ENCODE data around the gene JAKMIP2.
"Not testable (repeated sequence)": the region's sequence is repeated elsewhere in the genome, so short reads cannot be mapped to it uniquely, and the experiment has no call there.

Gene JAKMIP2

DNA sequence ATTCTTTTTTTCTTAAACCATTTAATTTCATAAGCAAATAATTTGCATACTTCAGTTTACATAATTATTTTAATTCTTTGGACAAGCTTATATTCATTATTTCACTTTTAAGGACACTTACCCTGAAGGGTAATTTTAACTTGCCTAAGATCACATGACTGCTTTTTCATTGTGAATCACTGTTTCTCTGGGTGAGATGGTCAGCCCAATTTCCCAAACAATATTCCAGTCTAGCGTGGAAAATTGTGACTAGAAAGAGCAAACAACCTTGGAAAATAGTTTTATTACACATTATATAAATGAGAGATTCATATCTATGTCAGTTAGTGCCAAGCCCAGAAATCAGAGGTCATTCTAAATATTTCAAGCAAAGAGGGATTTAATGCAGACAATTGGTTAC, 21.4 kb upstream of the JAKMIP2 start:
- Histone ChIP-seq H3K4me3 (ENCODE audit: low read length) (peak overlapping the region; percentile 71), H3K36me3 (ENCODE audit: control insufficient read depth, low read length) (no peaks in the 10 kb centered on the region), H3K27ac (ENCODE audit: low read depth, low read length) (peak overlapping the region; percentile 93), H3K79me2 (ENCODE audit: control insufficient read depth, low read length) (no peaks in the 10 kb centered on the region), H3F3A (ENCODE audit: control insufficient read depth, insufficient read depth) (peaks cover 9% of the 10 kb centered on the region), H3K9me2 (replicated peaks; ENCODE audit: control insufficient read depth, low read length) (no peaks in the 10 kb centered on the region), H4K20me1 (ENCODE audit: control insufficient read depth, insufficient read depth, low read depth, low read length) (no peaks in the 10 kb centered on the region), H3K4me2 (ENCODE audit: low read length) (peak overlapping the region; percentile 91), H3K9me3 (ENCODE audit: control insufficient read depth, insufficient read depth, low read length) (no peaks in the 10 kb centered on the region), H3K4me1 (ENCODE audit: control insufficient read depth, low read length) (peaks cover 47% of the 10 kb centered on the region), H3K27me3 (ENCODE audit: control insufficient read depth, low read length) (no peaks in the 10 kb centered on the region)
- TF ChIP-seq EZH2phosphoT487 (IDR thresholded peaks at IDR 0.05; ENCODE audit: borderline replicate concordance, low read length) = no peak
- TF ChIP-seq CTCF (IDR thresholded peaks at IDR 0.05; ENCODE audit: low read depth, low read length, poor library complexity, severe bottlenecking) = no peak

- H3K36me3 ChIP-seq (ENCODE audit: control insufficient read depth, low read length); H3K9me3 ChIP-seq (ENCODE audit: control insufficient read depth, insufficient read depth, low read length); H3K79me2 ChIP-seq (ENCODE audit: control insufficient read depth, low read length); H3K9me2 ChIP-seq (replicated peaks; ENCODE audit: control insufficient read depth, low read length); H3K27ac ChIP-seq (ENCODE audit: low read depth, low read length); H4K20me1 ChIP-seq (ENCODE audit: control insufficient read depth, insufficient read depth, low read depth, low read length); H3F3A ChIP-seq (ENCODE audit: control insufficient read depth, insufficient read depth); H3K27me3 ChIP-seq (ENCODE audit: control insufficient read depth, low read length); H3K4me2 ChIP-seq (ENCODE audit: low read length); H3K4me3 ChIP-seq (ENCODE audit: low read length): not testable (repeated sequence)
- peaks cover 47% of the 10 kb centered on the region for H3K4me1 ChIP-seq (ENCODE audit: control insufficient read depth, low read length)
These were observed 20.6 kb upstream of the JAKMIP2 start for GRCh38 chr5:147803161-147803560.

GRCh38 chr5:147801461-147801860, 18.9 kb upstream of the JAKMIP2 start:
- Histone ChIP-seq H3K4me2 (ENCODE audit: low read length) (no peak overlapping the region), H3K27me3 (ENCODE audit: control insufficient read depth, low read length) (no peaks in the 10 kb centered on the region), H3K36me3 (ENCODE audit: control insufficient read depth, low read length) (no peaks in the 10 kb centered on the region), H3K4me3 (ENCODE audit: low read length) (no peak overlapping the region), H3K27ac (ENCODE audit: low read depth, low read length) (no peak overlapping the region), H3K9me2 (replicated peaks; ENCODE audit: control insufficient read depth, low read length) (no peaks in the 10 kb centered on the region), H3K4me1 (ENCODE audit: control insufficient read depth, low read length) (peaks cover 34% of the 10 kb centered on the region), H3K79me2 (ENCODE audit: control insufficient read depth, low read length) (no peaks in the 10 kb centered on the region), H3F3A (ENCODE audit: control insufficient read depth, insufficient read depth) (peaks cover 9% of the 10 kb centered on the region), H3K9me3 (ENCODE audit: control insufficient read depth, insufficient read depth, low read length) (no peaks in the 10 kb centered on the region), H4K20me1 (ENCODE audit: control insufficient read depth, insufficient read depth, low read depth, low read length) (no peaks in the 10 kb centered on the region)
- no peak for TF ChIP-seq EZH2phosphoT487 (IDR thresholded peaks at IDR 0.05; ENCODE audit: borderline replicate concordance, low read length)
- no peak for TF ChIP-seq CTCF (IDR thresholded peaks at IDR 0.05; ENCODE audit: low read depth, low read length, poor library complexity, severe bottlenecking)

- H3K9me2 ChIP-seq (replicated peaks; ENCODE audit: control insufficient read depth, low read length) = no peaks in the 10 kb centered on the region
- H3K4me3 ChIP-seq (ENCODE audit: low read length) = no peak overlapping the region
- H3K27ac ChIP-seq (ENCODE audit: low read depth, low read length) = no peak overlapping the region
- no peaks in the 10 kb centered on the region for H3K27me3 ChIP-seq (ENCODE audit: control insufficient read depth, low read length)
- H3K4me2 ChIP-seq (ENCODE audit: low read length) = no peak overlapping the region
- H3F3A ChIP-seq (ENCODE audit: control insufficient read depth, insufficient read depth) = peaks cover 8% of the 10 kb centered on the region
- no peak for TF ChIP-seq EZH2phosphoT487 (IDR thresholded peaks at IDR 0.05; ENCODE audit: borderline replicate concordance, low read length)
- TF ChIP-seq CTCF (IDR thresholded peaks at IDR 0.05; ENCODE audit: low read depth, low read length, poor library complexity, severe bottlenecking) = no peak
- no peaks in the 10 kb centered on the region for H3K79me2 ChIP-seq (ENCODE audit: control insufficient read depth, low read length)
- H3K4me1 ChIP-seq (ENCODE audit: control insufficient read depth, low read length) = peaks cover 25% of the 10 kb centered on the region
- no peaks in the 10 kb centered on the region for H3K36me3 ChIP-seq (ENCODE audit: control insufficient read depth, low read length)
- no peaks in the 10 kb centered on the region for H4K20me1 ChIP-seq (ENCODE audit: control insufficient read depth, insufficient read depth, low read depth, low read length)
- no peaks in the 10 kb centered on the region for H3K9me3 ChIP-seq (ENCODE audit: control insufficient read depth, insufficient read depth, low read length)
These were observed 18.0 kb upstream of the JAKMIP2 start for GRCh38 chr5:147800491-147800890.

Data from DOHH2 (cell line).